Stimulated activated CD8-positive, alpha-beta memory T cell treated with anti-CD3 and anti-CD28 coated beads, Interleukin-7, amount 100 ng/mL, for 24 hours (primary cell): ENCODE data around the gene NEURL2.
"Not testable (repeated sequence)": the region's sequence is repeated elsewhere in the genome, so short reads cannot be mapped to it uniquely, and the experiment has no call there.

Source experiments
- DNase-seq: peaks from one replicate; pipeline ENCODE4 v3.0.0-alpha.2; 2020; ENCODE audit warnings: low read depth

NEURL2 gene

DNA sequence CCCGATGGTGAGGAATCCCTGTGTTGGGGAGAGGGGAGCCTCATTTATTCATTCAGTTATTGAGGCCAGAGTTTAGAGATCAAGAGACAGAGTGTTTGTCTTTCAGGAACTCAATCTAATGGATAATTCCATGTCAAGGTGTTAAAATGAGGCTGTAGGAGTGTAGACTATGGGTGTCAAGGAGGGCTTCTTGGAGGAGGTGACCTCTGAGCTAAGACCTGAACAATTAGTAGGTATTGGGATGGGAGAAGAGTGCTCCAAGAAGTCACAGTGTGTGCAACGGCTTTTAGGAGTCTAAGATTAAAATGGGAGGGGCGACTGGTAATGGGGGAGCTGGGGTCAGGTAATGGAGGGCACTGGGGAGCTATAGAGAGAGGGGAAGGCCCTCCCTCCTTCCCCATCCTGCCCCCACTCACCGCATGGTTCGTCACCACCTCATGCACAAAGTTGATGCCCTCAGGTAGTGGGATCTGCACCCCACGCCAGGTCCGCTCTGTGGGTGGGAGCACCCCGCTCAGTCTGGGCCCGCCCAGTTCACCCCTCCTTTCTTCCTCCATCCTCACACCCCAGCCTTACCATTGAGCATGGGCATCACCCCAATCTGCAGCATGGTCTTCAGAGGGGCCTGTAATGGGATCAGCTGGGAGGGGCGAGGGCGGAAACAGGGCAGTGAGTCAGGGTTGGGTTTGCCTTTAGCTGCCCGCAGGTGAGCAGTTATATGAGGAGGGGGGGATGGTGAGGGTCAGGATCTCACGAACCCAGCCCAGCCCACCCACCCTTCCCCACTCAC, 8.2 kb upstream of the NEURL2 start:
- DNase-seq: no peak

GRCh38 chr20:45898285-45898684, 7.3 kb upstream of the NEURL2 start:
- no peak for DNase-seq

- no peak for DNase-seq
These were observed 6.7 kb upstream of the NEURL2 start for GRCh38 chr20:45897692-45898091.

DNA sequence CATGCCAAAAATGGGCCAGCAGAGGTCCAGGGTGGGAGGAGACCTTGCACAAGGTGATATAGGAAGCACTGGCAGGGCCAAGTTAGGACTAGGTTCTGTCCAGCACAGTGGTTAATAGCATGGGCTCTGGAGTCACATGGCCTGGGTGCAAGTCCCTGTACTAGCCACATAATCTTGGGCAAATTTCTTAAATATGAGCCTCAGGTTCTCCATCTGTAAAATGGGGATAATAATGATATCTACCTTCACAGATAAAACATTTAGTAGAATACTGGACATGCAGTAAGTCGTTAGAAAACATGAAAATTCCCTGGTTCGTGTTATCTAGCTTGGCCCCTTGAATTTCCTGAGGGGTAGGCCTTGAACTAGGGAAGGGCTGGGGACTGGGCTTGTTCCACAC, 6.3 kb upstream of the NEURL2 start:
- no peak for DNase-seq

DNA sequence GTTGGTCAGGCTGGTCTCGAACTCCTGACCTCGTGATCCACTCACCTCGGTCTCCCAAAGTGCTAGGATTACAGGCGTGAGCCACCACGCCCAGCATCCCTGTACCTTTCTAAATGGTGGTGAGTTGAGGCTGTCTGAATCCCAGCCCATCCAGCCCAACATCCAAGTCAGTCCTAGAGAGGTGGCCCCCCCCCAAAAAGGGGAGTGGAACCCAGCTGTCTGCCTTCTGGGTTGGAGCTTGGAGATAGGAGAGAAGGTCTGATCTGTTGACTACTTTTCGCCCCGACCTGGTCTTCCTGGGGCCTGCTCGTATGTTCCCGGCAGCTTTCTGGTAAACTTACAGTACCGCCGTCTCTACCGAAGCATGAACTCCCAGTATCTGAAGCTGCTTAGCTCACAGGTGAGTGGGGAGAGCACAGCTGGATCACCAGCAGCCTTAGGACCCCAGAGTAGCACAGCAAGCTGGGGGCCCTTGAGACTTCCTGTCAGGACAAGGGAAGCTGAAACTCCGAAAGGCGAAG, 5.7 kb upstream of the NEURL2 start:
- DNase-seq: no peak

DNA sequence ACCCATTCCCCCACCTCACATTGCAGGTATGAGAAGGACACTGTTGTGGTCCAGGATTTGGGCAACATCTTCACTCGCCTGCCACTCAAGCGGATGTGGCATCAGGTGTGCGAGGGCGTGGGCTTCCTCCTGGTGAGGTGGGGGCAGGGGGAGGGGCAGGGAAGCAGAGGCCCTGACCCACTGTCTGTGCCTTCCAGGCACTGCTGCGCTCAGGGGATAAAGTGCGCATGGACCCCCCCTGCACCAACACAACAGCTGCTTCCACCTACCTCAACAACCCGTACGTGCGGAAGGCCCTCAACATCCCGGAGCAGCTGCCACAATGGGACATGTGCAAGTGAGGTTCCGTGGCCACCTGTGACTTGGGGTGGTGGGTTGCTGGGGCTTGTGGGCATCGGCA, 3.8 kb upstream of the NEURL2 start:
- no peak for DNase-seq

DNA sequence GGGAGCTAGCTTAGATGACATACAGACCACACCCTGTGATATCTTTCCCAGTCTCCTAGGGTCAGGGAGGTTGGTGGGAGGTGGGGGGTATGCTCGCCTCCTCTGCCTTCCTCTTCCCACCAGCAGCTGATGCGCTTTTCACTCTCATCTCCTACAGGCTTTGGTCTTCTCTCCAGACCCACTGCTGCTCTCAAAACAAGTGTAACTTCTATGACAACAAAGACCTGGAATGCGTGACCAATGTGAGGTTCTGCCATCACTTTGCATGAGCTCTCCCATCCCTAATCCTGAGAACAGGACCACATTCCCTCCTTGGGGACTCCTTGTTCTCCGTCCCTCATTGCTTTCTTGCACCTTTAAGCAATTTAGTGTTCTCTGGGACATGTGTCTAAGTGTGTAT, 2.8 kb upstream of the NEURL2 start:
- no peak for DNase-seq

GRCh38 chr20:45892828-45893500, 2.0 kb upstream of the NEURL2 start:
- no peak for DNase-seq

DNA sequence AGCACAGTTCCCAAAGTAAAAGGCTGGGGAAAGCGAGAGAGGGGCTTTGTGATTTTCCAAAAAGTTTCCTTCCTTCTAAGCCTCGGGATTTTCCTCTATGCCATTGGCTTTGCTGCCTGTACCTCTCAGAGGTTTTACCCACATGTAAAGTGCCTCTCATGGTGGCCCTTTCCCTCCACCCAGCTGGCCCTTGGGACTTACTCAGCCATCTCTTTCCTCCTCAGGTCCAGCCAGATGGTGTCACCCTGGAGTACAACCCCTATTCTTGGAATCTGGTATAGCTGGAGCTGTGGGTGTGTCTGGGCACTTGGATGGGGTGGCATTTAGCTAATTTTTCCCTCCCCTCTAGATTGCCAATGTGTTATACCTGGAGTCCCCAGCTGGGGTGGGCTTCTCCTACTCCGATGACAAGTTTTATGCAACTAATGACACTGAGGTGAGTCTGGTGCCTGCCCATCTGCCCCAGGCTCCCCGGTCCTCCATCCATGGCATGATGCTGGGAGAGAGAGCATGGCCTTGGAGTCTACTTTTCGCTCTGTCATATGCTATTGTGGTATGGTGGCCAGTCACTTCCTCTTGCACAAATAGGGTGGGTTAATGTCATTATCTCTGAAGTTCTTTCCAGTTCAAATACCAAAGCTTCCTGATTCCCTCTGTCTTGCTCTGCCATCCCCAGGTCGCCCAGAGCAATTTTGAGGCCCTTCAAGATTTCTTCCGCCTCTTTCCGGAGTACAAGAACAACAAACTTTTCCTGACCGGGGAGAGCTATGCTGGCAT, 1.2 kb upstream of the NEURL2 start:
- DNase-seq: no peak

DNA sequence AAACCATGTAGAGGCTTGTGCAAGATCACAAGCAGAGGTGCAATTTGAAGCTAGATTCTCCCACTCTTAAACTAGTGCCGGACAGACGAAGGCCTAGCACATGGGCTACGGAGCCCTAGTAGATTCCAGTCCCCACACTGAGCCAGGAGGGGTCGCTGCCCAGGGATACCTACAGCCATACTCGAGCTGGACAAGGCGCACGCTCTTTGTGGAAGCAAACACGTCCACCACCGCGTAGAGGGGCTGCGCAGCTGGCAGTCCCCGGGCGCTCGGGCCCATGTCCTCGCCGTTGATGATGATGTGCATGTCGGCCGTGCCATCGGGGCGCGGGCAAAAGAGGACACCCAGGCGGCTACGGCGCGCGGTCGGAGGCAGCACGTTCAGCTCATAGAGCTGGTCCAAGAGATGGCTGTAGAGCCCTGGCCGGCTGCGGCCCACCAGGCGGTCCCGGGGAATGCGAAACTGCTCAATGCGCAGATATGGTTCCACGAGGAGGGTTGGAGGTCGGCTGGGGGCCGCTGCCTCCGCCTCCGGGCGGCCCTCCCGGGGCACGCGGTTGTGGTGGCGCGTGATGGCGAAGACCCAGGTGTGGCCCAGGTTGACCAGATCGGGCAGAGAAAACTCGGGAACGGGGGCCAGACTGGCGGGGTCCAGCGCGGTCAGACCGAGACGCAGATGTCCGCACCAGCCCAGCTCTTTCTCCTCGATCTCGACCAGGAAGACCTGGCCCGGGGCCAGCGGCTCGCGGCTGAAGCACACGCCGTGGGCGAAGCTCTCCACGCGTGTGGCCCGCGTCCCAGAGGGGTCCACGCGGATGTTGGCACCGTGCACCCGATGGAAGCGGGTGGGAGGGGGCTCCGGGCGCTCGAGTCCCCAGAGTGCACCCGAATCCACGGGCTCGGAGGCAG, 677 bp downstream of the NEURL2 start:
- no peak for DNase-seq

DNA sequence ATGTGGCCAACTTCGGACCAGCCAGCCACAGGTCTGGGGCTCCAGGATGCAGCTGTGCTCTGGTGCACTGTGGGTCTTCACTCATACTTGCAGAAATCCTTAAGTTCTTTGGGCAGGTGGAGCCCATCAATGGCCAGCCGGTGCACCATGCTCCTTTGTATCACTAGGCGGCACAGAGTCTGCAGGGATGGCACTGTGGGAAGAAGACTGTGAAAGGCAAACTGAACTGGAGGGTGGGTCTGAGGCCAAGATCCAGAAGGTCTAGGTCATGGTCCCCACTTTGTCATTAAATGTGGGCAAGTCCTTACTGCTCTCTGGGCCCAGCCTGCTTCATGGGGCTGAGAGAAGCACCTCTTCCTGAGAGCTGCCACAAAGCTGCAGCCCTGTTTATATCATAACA, 2.3 kb downstream of the NEURL2 start:
- DNase-seq: no peak

GRCh38 chr20:45887346-45887715, 3.7 kb downstream of the NEURL2 start, which contains the start of gene SPATA25:
Gene SPATA25, minus strand, starts transcription at chr20:45887622. Its CDS starts 32 bp downstream, at chr20:45887590.
- no peak for DNase-seq

GRCh38 chr20:45886590-45887345, 4.2 kb downstream of the NEURL2 start:
- no peak for DNase-seq

GRCh38 chr20:45883100-45883469, 7.9 kb downstream of the NEURL2 start:
- no peak for DNase-seq

- no peak for DNase-seq
These were observed 8.4 kb downstream of the NEURL2 start for GRCh38 chr20:45882469-45883099.

DNA sequence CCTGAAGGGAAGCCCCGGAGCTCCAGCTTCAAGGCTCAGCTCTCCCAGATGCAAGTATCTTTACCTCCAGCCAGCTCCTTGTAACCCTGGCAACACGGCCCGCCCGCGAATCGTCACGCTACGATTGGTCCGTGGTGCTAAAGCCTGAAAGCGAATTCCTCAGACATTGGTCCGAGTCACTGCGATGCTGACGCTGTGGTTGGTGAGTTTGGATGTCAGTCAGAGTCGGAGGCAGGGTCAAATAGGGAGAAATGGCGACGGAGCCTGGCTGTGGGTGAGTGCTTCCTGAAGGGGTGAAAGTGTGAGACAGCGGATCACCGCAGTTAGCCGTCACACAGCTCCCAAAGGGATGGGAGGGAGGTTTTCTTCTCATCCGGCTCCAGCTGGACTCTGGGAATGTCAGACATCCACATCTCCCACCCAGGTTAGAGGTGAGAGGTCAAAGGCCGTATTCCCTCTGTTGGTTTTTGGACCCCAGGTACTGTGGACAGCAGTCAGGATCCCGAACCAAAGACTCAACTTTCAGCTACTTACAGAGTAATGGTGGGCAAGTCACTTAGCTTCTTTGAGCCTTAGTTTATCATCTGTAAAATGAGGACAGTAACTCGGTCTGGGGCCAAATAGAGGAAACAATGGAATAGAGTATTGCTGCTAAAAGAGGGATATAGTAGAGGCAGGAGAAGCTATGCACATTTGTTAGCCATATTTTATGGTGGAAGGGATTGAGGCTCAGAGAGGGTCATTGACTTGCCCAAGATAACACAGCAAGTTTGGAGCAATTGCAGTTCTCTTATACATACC, 9.8 kb downstream of the NEURL2 start, which contains the start of gene ZSWIM1:
Gene ZSWIM1, plus strand, starts transcription at position 240 of the 801 bp plus-strand sequence. CDS start 1,366 bp downstream, outside the sequence.
- DNase-seq: peak; percentile 98

GRCh38 chr20:45878076-45878761, 12.8 kb downstream of the NEURL2 start:
- no peak for DNase-seq

DNA sequence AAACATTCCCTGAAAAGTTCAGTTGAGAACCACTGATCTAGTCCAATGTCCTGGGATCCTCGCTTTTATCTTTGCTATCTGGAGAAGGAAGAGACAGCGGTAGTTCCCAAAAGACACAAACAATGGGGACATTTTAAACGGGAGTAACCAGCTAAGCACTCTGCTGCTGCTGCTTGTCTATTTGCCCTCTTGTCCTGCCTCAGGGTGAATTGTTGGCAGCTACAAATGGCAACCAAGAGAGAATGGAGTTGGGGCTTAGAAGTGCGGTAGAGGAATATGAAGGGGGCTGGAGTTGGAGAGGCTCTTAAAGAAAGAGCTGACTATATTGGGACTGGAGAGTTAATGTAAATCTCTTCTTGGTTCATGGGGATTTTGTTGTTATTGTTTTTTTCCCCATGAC, 16.4 kb downstream of the NEURL2 start:
- DNase-seq: no peak

DNA sequence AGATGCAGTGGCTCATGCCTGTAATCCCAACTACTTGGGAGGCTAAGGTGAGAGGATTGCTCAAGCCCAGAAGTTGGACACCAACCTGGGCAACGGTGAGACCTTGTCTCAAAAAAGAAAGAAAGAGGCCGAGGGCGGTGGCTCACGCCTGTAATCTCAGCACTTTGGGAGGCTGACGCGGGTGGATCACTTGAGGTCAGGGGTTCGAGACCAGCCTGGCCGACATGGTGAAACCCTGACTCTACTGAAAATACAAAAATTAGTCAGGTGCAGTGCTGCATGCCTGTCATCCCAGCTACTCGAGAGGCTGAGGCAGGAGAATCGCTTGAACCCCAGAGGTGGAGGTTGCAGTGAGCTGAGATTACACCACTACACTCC, 16.9 kb downstream of the NEURL2 start:
- not testable (repeated sequence) for DNase-seq
